ENCODE data around the gene MAPK13.
A peak's percentile ranks its signal among the peaks of the same experiment; 100 is the strongest.
"Not testable (repeated sequence)": the region's sequence is repeated elsewhere in the genome, so short reads cannot be mapped to it uniquely, and the experiment has no call there.

Gene MAPK13

GRCh38 chr6:36115412-36115811 lies 14.9 kb upstream of the MAPK13 start:
- DNase-seq, result no peak

GRCh38 chr6:36116066-36116864 lies 14.0 kb upstream of the MAPK13 start:
- DNase-seq, result no peak

- no peak for DNase-seq
Observed at GRCh38 chr6:36116943-36117342, 13.4 kb upstream of the MAPK13 start.

GRCh38 chr6:36117658-36118549 lies 12.4 kb upstream of the MAPK13 start:
- DNase-seq, result no peak

- peak; percentile 87 for DNase-seq
Observed at GRCh38 chr6:36118550-36119107, 11.7 kb upstream of the MAPK13 start.

- no peak for DNase-seq
Observed at GRCh38 chr6:36119209-36119608, 11.1 kb upstream of the MAPK13 start.

GRCh38 chr6:36120018-36120417 lies 10.3 kb upstream of the MAPK13 start:
- DNase-seq, result peak; percentile 24

GRCh38 chr6:36120539-36120938 lies 9.8 kb upstream of the MAPK13 start:
- DNase-seq, result peak; percentile 43

GRCh38 chr6:36120979-36121786 lies 9.1 kb upstream of the MAPK13 start:
- DNase-seq, result peak; percentile 74

- DNase-seq, result no peak
Observed at GRCh38 chr6:36121787-36122494, 8.4 kb upstream of the MAPK13 start.

- no peak for DNase-seq
Observed at GRCh38 chr6:36122495-36123269, 7.6 kb upstream of the MAPK13 start.

GRCh38 chr6:36123270-36124139 lies 6.8 kb upstream of the MAPK13 start:
- DNase-seq, result peak; percentile 87

- not testable (repeated sequence) for DNase-seq
Observed at GRCh38 chr6:36124346-36124745, 6.0 kb upstream of the MAPK13 start.

- DNase-seq, result no peak
Observed at GRCh38 chr6:36124881-36125280, 5.4 kb upstream of the MAPK13 start.

GRCh38 chr6:36125575-36125974 lies 4.7 kb upstream of the MAPK13 start:
- DNase-seq, result no peak

- no peak for DNase-seq
Observed at GRCh38 chr6:36126121-36126520, 4.2 kb upstream of the MAPK13 start.

- peak; percentile 80 for DNase-seq
Observed at GRCh38 chr6:36126553-36127458, 3.5 kb upstream of the MAPK13 start.

- peak; percentile 95 for DNase-seq
Observed at GRCh38 chr6:36127462-36128016, 2.8 kb upstream of the MAPK13 start.

- no peak for DNase-seq
Observed at GRCh38 chr6:36128073-36128472, 2.2 kb upstream of the MAPK13 start.
